H1 (cell line): ENCODE measurements around the gene ATP2B1. TPM values are rescaled to one million over a fixed set of nuclear protein-coding genes. Genes with fewer than 3 reads are reported as not detected.

ENCODE experiments used
- CTCF ChIA-PET: fragments of 300-600 bp; sonication (Branson Sonifier 250); formaldehyde crosslinking; loops from one replicate; lab custom pipeline; 2021; ENCODE audit not compliant: partially characterized antibody; lab: Charles Lee
- POLR2A ChIA-PET: fragments of 300-600 bp; sonication (Branson Sonifier 250); formaldehyde crosslinking; loops from one replicate; lab custom pipeline; 2021; ENCODE audit warnings: inconsistent platforms; ENCODE audit not compliant: partially characterized antibody; lab: Charles Lee
- DNase-seq, 2 experiments: peaks; one replicate each; pipeline versions ENCODE4 v3.0.0 to v3.0.0-alpha.2; 2010 to 2022; ENCODE audit warnings: low spot score in 2 of 2, low read depth in 1 of 2, mixed read lengths in 1 of 2
- FAIRE-seq: peaks from 2 replicates; lab custom pipeline; 2011; peaks lifted over from hg19 to GRCh38; lab: Jason Lieb, UNC
- H2AFZ ChIP-seq: 2 replicates; pipeline ENCODE4 v1.8.1; 2012; ENCODE audit warnings: low read length, inconsistent platforms
- H2AK5ac ChIP-seq: 2 replicates; pipeline ENCODE4 v1.6.1; 2013; ENCODE audit warnings: low read depth, low read length
- H2BK120ac ChIP-seq: replicated peaks from 2 replicates; pipeline ENCODE3; 2013; ENCODE audit warnings: low read depth, low read length, inconsistent platforms
- H2BK12ac ChIP-seq: 2 replicates; pipeline ENCODE4 v1.6.1; 2013; ENCODE audit warnings: low read depth, low read length
- H2BK15ac ChIP-seq: 2 replicates; pipeline ENCODE4 v1.6.1; 2013; ENCODE audit warnings: low read length
- H2BK20ac ChIP-seq: 2 replicates; pipeline ENCODE4 v1.6.1; 2013; ENCODE audit warnings: low read length
- H2BK5ac ChIP-seq: 2 replicates; pipeline ENCODE4 v1.6.1; 2013; ENCODE audit warnings: low read depth, low read length
- H3K14ac ChIP-seq: 2 replicates; pipeline ENCODE4 v1.6.1; 2013; ENCODE audit warnings: inconsistent platforms; ENCODE audit not compliant: insufficient read length
- H3K18ac ChIP-seq: 2 replicates; pipeline ENCODE4 v1.6.1; 2013; ENCODE audit warnings: low read length; ENCODE audit errors: extremely low read depth
- H3K23ac ChIP-seq: 2 replicates; pipeline ENCODE4 v1.6.1; 2013; ENCODE audit warnings: inconsistent platforms; ENCODE audit not compliant: insufficient read length
- H3K23me2 ChIP-seq: 2 replicates; pipeline ENCODE4 v1.6.1; 2013; ENCODE audit warnings: low read depth, low read length
- H3K27ac ChIP-seq: 2 replicates; pipeline ENCODE4 v1.6.1; 2011; ENCODE audit warnings: low read depth, low read length, inconsistent platforms
- H3K27me3 ChIP-seq, 4 experiments: replicated peaks in 1 of 4; 1 replicate in 1 of 4; 2 replicates in 3 of 4; pipeline versions ENCODE4 v1.6.1 to v1.8.1; 2011 to 2013; ENCODE audit warnings: low read length in 3 of 4, mild to moderate bottlenecking in 3 of 4, inconsistent platforms in 2 of 4, mixed read lengths in 2 of 4, moderate library complexity in 1 of 4; ENCODE audit not compliant: control insufficient read depth in 3 of 4, insufficient read depth in 3 of 4; ENCODE audit errors: extremely low read depth in 1 of 4
- H3K36me3 ChIP-seq, 4 experiments: 2 replicates each; pipeline versions ENCODE4 v1.6.1 to v1.8.1; 2011 to 2013; ENCODE audit warnings: mild to moderate bottlenecking in 4 of 4, low read length in 3 of 4, moderate library complexity in 2 of 4, control low read depth in 1 of 4, inconsistent platforms in 1 of 4; ENCODE audit not compliant: insufficient read depth in 4 of 4, control insufficient read depth in 2 of 4
- H3K4ac ChIP-seq: replicated peaks from 2 replicates; pipeline ENCODE3; 2013; ENCODE audit warnings: low read length, low read depth, mixed read lengths, inconsistent platforms; ENCODE audit not compliant: insufficient read length
- H3K4me1 ChIP-seq, 4 experiments: replicated peaks in 1 of 4; 1 replicate in 1 of 4; 2 replicates in 3 of 4; pipeline versions ENCODE4 v1.6.1 to v1.8.1; 2011 to 2013; ENCODE audit warnings: low read length in 3 of 4, inconsistent platforms in 2 of 4, mixed read lengths in 1 of 4; ENCODE audit not compliant: insufficient read depth in 4 of 4, control insufficient read depth in 3 of 4
- H3K4me2 ChIP-seq, 2 experiments: 2 replicates each; pipeline versions ENCODE4 v1.6.1 to v1.8.1; 2011 to 2013; ENCODE audit warnings: low read depth in 2 of 2, low read length in 2 of 2, control low read depth in 1 of 2, inconsistent platforms in 1 of 2, mild to moderate bottlenecking in 1 of 2; ENCODE audit not compliant: insufficient read depth in 1 of 2
- H3K4me3 ChIP-seq, 4 experiments: fragments of 200-600, 300-600 bp in 1 of 4; sonication (generic), shearing (Covaris generic), sonication (Bioruptor Twin) in 1 of 4; 2 replicates each; pipeline versions ENCODE4 v1.5.1 to v1.8.1; 2011 to 2016; ENCODE audit warnings: low read length in 4 of 4, low read depth in 3 of 4, control low read depth in 2 of 4, inconsistent platforms in 2 of 4, mild to moderate bottlenecking in 2 of 4, mixed read lengths in 1 of 4, moderate library complexity in 1 of 4; ENCODE audit not compliant: insufficient read depth in 2 of 4; ENCODE audit errors: extremely low read depth in 1 of 4
- H3K56ac ChIP-seq: replicated peaks from 2 replicates; pipeline ENCODE3; 2013; ENCODE audit warnings: low read depth, mild to moderate bottlenecking, mixed read lengths, low read length, inconsistent platforms; ENCODE audit not compliant: insufficient read length
- H3K79me1 ChIP-seq: 2 replicates; pipeline ENCODE4 v1.6.1; 2013; ENCODE audit warnings: low read depth, low read length, control low read depth
- H3K79me2 ChIP-seq, 2 experiments: 2 replicates each; pipeline versions ENCODE4 v1.6.1 to v1.8.1; 2012 to 2013; ENCODE audit warnings: low read length in 2 of 2, mild to moderate bottlenecking in 2 of 2, inconsistent platforms in 1 of 2; ENCODE audit not compliant: insufficient read depth in 2 of 2, control insufficient read depth in 1 of 2
- H3K9ac ChIP-seq, 4 experiments: replicated peaks in 1 of 4; 1 replicate in 1 of 4; 2 replicates in 3 of 4; pipeline versions ENCODE4 v1.6.1 to v1.8.1; 2011 to 2013; ENCODE audit warnings: low read depth in 3 of 4, low read length in 3 of 4, control low read depth in 2 of 4, mild to moderate bottlenecking in 2 of 4, moderate library complexity in 2 of 4, inconsistent platforms in 1 of 4; ENCODE audit errors: extremely low read depth in 1 of 4
- H3K9me3 ChIP-seq, 2 experiments: 2 replicates each; pipeline versions ENCODE4 v1.6.1 to v1.8.1; 2012 to 2013; ENCODE audit warnings: mild to moderate bottlenecking in 2 of 2, moderate library complexity in 2 of 2, control low read depth in 1 of 2, inconsistent platforms in 1 of 2, low read depth in 1 of 2, low read length in 1 of 2, mixed read lengths in 1 of 2; ENCODE audit not compliant: insufficient read depth in 2 of 2
- H4K20me1 ChIP-seq, 2 experiments: replicated peaks in 1 of 2; 2 replicates each; pipeline versions ENCODE3 to v1.8.1; 2011 to 2013; ENCODE audit warnings: inconsistent platforms in 2 of 2, low read length in 2 of 2, mild to moderate bottlenecking in 1 of 2; ENCODE audit not compliant: insufficient read depth in 2 of 2, control insufficient read depth in 1 of 2
- H4K5ac ChIP-seq: 2 replicates; pipeline ENCODE4 v1.6.1; 2013; ENCODE audit warnings: low read length, low read depth, mixed read lengths, inconsistent platforms; ENCODE audit not compliant: insufficient read length
- H4K8ac ChIP-seq: 2 replicates; pipeline ENCODE4 v1.8.0; 2013; ENCODE audit warnings: mild to moderate bottlenecking, moderate library complexity, low read length, inconsistent platforms; ENCODE audit not compliant: insufficient read depth; ENCODE audit errors: extremely low read depth
- H4K91ac ChIP-seq: replicated peaks from 2 replicates; pipeline ENCODE3; 2013; ENCODE audit warnings: low read length, mixed read lengths, inconsistent platforms; ENCODE audit not compliant: insufficient read length
- CREB1 ChIP-seq: IDR thresholded peaks from 2 replicates; pipeline ENCODE4 v1.6.1; 2012; ENCODE audit warnings: inconsistent platforms
- E2F6 ChIP-seq: IDR thresholded peaks from 2 replicates; pipeline ENCODE4 v1.6.1; 2012; ENCODE audit warnings: inconsistent platforms
- FOSL1 ChIP-seq: IDR thresholded peaks from 2 replicates; pipeline ENCODE4 v1.6.1; 2011; ENCODE audit warnings: mild to moderate bottlenecking, low read depth, low read length, moderate library complexity; ENCODE audit not compliant: insufficient read depth
- GABPA ChIP-seq: IDR thresholded peaks from 2 replicates; pipeline ENCODE4 v1.6.1; 2011; ENCODE audit warnings: mild to moderate bottlenecking, low read length, moderate library complexity, borderline replicate concordance; ENCODE audit not compliant: insufficient read depth
- JUN ChIP-seq: IDR thresholded peaks from 2 replicates; pipeline ENCODE4 v1.6.1; 2011; ENCODE audit warnings: low read depth, mild to moderate bottlenecking, improper control_type of control experiment, low read length
- RBBP5 ChIP-seq: IDR thresholded peaks from 2 replicates; pipeline ENCODE4 v1.7.1; 2012; ENCODE audit warnings: low read depth, mild to moderate bottlenecking, inconsistent platforms, low read length, moderate library complexity, borderline replicate concordance
- SP4 ChIP-seq: IDR thresholded peaks from 2 replicates; pipeline ENCODE4 v1.6.1; 2012; ENCODE audit warnings: low read length, inconsistent platforms
- USF2 ChIP-seq: IDR thresholded peaks from 2 replicates; pipeline ENCODE4 v1.6.1; 2011; ENCODE audit warnings: low read length, improper control_type of control experiment
- whole genome bisulfite sequencing, 2 experiments: shearing (Covaris generic) in 1 of 2; methylation state at CpG; one replicate each; pipeline versions ENCODE4 v1.1.6 to v1.1.7; 2013 to 2015; ENCODE audit warnings: low lambda C conversion rate in 2 of 2, mixed read lengths in 2 of 2, inconsistent platforms in 1 of 2, low coverage in 1 of 2, missing lambda C conversion rate in 1 of 2; ENCODE audit not compliant: insufficient replicate concordance in 2 of 2, insufficient coverage in 1 of 2, insufficient read length in 1 of 2; ENCODE audit errors: extremely low coverage in 1 of 2, missing lambda C conversion rate in 1 of 2; 5-methylcytosine and 5-hydroxymethylcytosine counted together
- polyA plus RNA-seq, 7 experiments: library from polyadenylated mRNA; depleted of rRNA in 3 of 7; stranded (reverse) in 5 of 7; unstranded in 2 of 7; fragments of >200 nt in 5 of 7; fragments of 200-250 nt in 2 of 7; gene quantifications; 1 replicate in 5 of 7; 2 replicates in 1 of 7; 4 replicates in 1 of 7; pipeline versions ENCODE4 v1.2.1 to v1.2.3, GENCODE V29; 2011 to 2013; ENCODE audit warnings: missing spikeins in 2 of 7, mixed read lengths in 2 of 7
- total RNA-seq: library from RNA; stranded (reverse); fragmentation: NEBNext Ultra II Directional; extraction: Animal tissue kit (Norgen Biotek cat#: 25700); gene quantifications from 2 replicates; pipeline ENCODE4 v1.2.1, GENCODE V29; 2021

The ATP2B1 gene
- total and polyA plus RNA-seq, 2 of the 8 experiments (the other 6 are each of a cell fraction or from before 2014, with no cell fraction given), result 4.3 to 32.0 TPM

- Histone ChIP-seq H3K79me2 (peaks cover 0 to 88% of the 10 kb centered on the region in 2 experiments; a peak in 2 of 4 replicates), H3K18ac (no peak overlapping the region), H3K9ac (no peak overlapping the region), H3K4me2 (no peak overlapping the region), H4K5ac (no peak overlapping the region), H2BK15ac (no peak overlapping the region), H3K14ac (no peak overlapping the region), H3K23me2 (no peaks in the 10 kb centered on the region), H3K79me1 (no peaks in the 10 kb centered on the region; the same call in 1 of the 2 replicates), H3K9me3 (no peaks in the 10 kb centered on the region), H3K27me3 (no peaks in the 10 kb centered on the region), H3K23ac (no peak overlapping the region), H4K8ac (no peak overlapping the region), H3K4ac (no peak overlapping the region), H2BK5ac (no peak overlapping the region), H2BK120ac (no peak overlapping the region), H4K91ac (no peak overlapping the region), H3K27ac (no peak overlapping the region), H2AK5ac (no peak overlapping the region), H2BK12ac (no peak overlapping the region), H3K4me3 (no peak overlapping the region), H4K20me1 (peaks cover 0 to 2% of the 10 kb centered on the region in 2 experiments), H2AFZ (no peak overlapping the region), H3K56ac (no peak overlapping the region), H3K36me3 (no peaks in the 10 kb centered on the region; a peak in 1 of 8 replicates), H2BK20ac (no peak overlapping the region), H3K4me1 (no peaks in the 10 kb centered on the region)
- no peak for TF ChIP-seq FOSL1
- no peak for TF ChIP-seq SP4
- TF ChIP-seq GABPA, result no peak
- TF ChIP-seq E2F6, result no peak
- no peak for TF ChIP-seq USF2
- TF ChIP-seq RBBP5, result no peak
- no peak for TF ChIP-seq JUN
- TF ChIP-seq CREB1, result no peak
- DNase-seq (no peak), FAIRE-seq (no peak)
- ChIA-PET POLR2A (no interaction called here), CTCF (interaction anchor here (0.6 kb wide), 1 partner anchor 1623 kb away, joined by 3 read pairs; no protein-coding TSS in a partner anchor)
- WGBS, 2 experiments, result 79% methylated on average over 1 of the region's 1 CpG; no CpG with 5 or more reads in 1 of the 2 experiments
Measured at GRCh38 chr12:89692439-89692838, 16.2 kb downstream of the ATP2B1 start.
